ENCODE data around the gene NKD1. TPM values are rescaled to one million over a fixed set of nuclear protein-coding genes. Genes with fewer than 3 reads are reported as not detected.

Gene NKD1
- total RNA-seq, 1 experiment from 2014 or later: 11.4 TPM

GRCh38 chr16:50531359-50531758 is 16.8 kb upstream of the NKD1 start:
- no peaks in the 10 kb centered on the region for H3K4me1 ChIP-seq (ENCODE audit: control insufficient read depth in 1 of 2, insufficient read depth in 2 of 2, low read length in 2 of 2)
- ChIA-PET RAD21 (ENCODE audit: low non-redundant PET in 1 of 2, low total read pairs in 2 of 2, uncharacterized antibody in 2 of 2, unreplicated experiment in 2 of 2) (no interaction called here), POLR2A (no interaction called here), CTCF (interaction anchor here (1.4 kb wide), 1 partner anchor 177 kb away, joined by 3 read pairs; no protein-coding TSS in a partner anchor)
- no peak overlapping the region for H3K9ac ChIP-seq (ENCODE audit: low read length)
- TF ChIP-seq ELF1 (IDR thresholded peaks at IDR 0.05; ENCODE audit: borderline replicate concordance, low read depth) (no peak), EGR1 (IDR thresholded peaks at IDR 0.05; ENCODE audit: low read depth) (no peak), ZBTB33 (IDR thresholded peaks at IDR 0.05; ENCODE audit: extremely low read depth, insufficient replicate concordance, low read length) (no peak)
- H3K27ac ChIP-seq (ENCODE audit: low read depth, low read length): no peak overlapping the region
- no peaks in the 10 kb centered on the region for H3K9me2 ChIP-seq (ENCODE audit: insufficient read depth)
- H3K4me3 ChIP-seq (replicated peaks in 1 of 2; ENCODE audit: low read depth in 1 of 2, low read length in 2 of 2): no peak overlapping the region
- no peaks in the 10 kb centered on the region for H3K79me2 ChIP-seq (ENCODE audit: insufficient read depth, low read length)
- H3K9me3 ChIP-seq (ENCODE audit: control insufficient read depth in 1 of 2, insufficient read depth in 1 of 2, low read depth in 1 of 2, low read length in 2 of 2): peaks cover 0 to 8% of the 10 kb centered on the region in 2 experiments; a peak in 1 of 4 replicates
- no peak overlapping the region for H2AFZ ChIP-seq (ENCODE audit: low read depth, low read length, poor library complexity, severe bottlenecking)
- H3K4me2 ChIP-seq (ENCODE audit: low read length): no peak overlapping the region
- H3K36me3 ChIP-seq (ENCODE audit: control insufficient read depth in 1 of 2, insufficient read depth in 2 of 2, low read length in 2 of 2): no peaks in the 10 kb centered on the region
- DNase-seq (ENCODE audit: low read depth, low spot score) (no peak), ATAC-seq (no peak)
- no peaks in the 10 kb centered on the region for H3K27me3 ChIP-seq (ENCODE audit: insufficient read depth, low read length)
- intact Hi-C loops (cut with micrococcal nuclease): no loop called here
- no TSS peak for BruUV-seq (replicated peaks)
- no peaks in the 10 kb centered on the region for H4K20me1 ChIP-seq (ENCODE audit: insufficient read depth)

- no peak overlapping the region for H3K4me2 ChIP-seq (ENCODE audit: low read length)
- peaks cover 0 to 8% of the 10 kb centered on the region in 2 experiments; a peak in 1 of 4 replicates for H3K9me3 ChIP-seq (ENCODE audit: control insufficient read depth in 1 of 2, insufficient read depth in 1 of 2, low read depth in 1 of 2, low read length in 2 of 2)
- ChIA-PET POLR2A (no interaction called here), CTCF (interaction anchor here (1.4 kb wide), 1 partner anchor 177 kb away, joined by 3 read pairs; no protein-coding TSS in a partner anchor), RAD21 (ENCODE audit: low non-redundant PET in 1 of 2, low total read pairs in 2 of 2, uncharacterized antibody in 2 of 2, unreplicated experiment in 2 of 2) (no interaction called here)
- H2AFZ ChIP-seq (ENCODE audit: low read depth, low read length, poor library complexity, severe bottlenecking): no peak overlapping the region
- H4K20me1 ChIP-seq (ENCODE audit: insufficient read depth): no peaks in the 10 kb centered on the region
- H3K9ac ChIP-seq (ENCODE audit: low read length): no peak overlapping the region
- no peaks in the 10 kb centered on the region for H3K36me3 ChIP-seq (ENCODE audit: control insufficient read depth in 1 of 2, insufficient read depth in 2 of 2, low read length in 2 of 2)
- ATAC-seq: no peak
- no peaks in the 10 kb centered on the region for H3K9me2 ChIP-seq (ENCODE audit: insufficient read depth)
- no peak overlapping the region for H3K27ac ChIP-seq (ENCODE audit: low read depth, low read length)
- H3K79me2 ChIP-seq (ENCODE audit: insufficient read depth, low read length): no peaks in the 10 kb centered on the region
- BruUV-seq (replicated peaks): no TSS peak
- no peaks in the 10 kb centered on the region for H3K27me3 ChIP-seq (ENCODE audit: insufficient read depth, low read length)
- H3K4me1 ChIP-seq (ENCODE audit: control insufficient read depth in 1 of 2, insufficient read depth in 2 of 2, low read length in 2 of 2): no peaks in the 10 kb centered on the region
- H3K4me3 ChIP-seq (replicated peaks in 1 of 2; ENCODE audit: low read depth in 1 of 2, low read length in 2 of 2): no peak overlapping the region
- intact Hi-C loops (cut with micrococcal nuclease): no loop called here
- no peak for DNase-seq (ENCODE audit: low read depth, low spot score)
- TF ChIP-seq POLR2AphosphoS5 (IDR thresholded peaks at IDR 0.05; ENCODE audit: low read depth, low read length): no peak
- TF ChIP-seq TCF7L2 (IDR thresholded peaks at IDR 0.05; ENCODE audit: borderline replicate concordance, extremely low read depth, insufficient read depth, insufficient read length): no peak
- no peak for TF ChIP-seq RAD21 (IDR thresholded peaks at IDR 0.05; ENCODE audit: low read depth)
- TF ChIP-seq EZH2 (IDR thresholded peaks at IDR 0.05): no peak
- TF ChIP-seq JUND (IDR thresholded peaks at IDR 0.05): no peak
- TF ChIP-seq EZH2phosphoT487 (IDR thresholded peaks at IDR 0.05; ENCODE audit: borderline replicate concordance): no peak
- TF ChIP-seq ATF3 (IDR thresholded peaks at IDR 0.05): no peak
- no peak for TF ChIP-seq ELF1 (IDR thresholded peaks at IDR 0.05; ENCODE audit: borderline replicate concordance, low read depth)
- TF ChIP-seq CTCF (IDR thresholded peaks at IDR 0.05 in 2 of 3, conservative IDR thresholded peaks at IDR 0.05 in 1 of 3; ENCODE audit: borderline replicate concordance in 1 of 3, insufficient read depth in 1 of 3, low read depth in 2 of 3, low read length in 2 of 3): no peak
- TF ChIP-seq CBX3 (IDR thresholded peaks at IDR 0.05; ENCODE audit: low read depth): no peak
- no peak for TF ChIP-seq EGR1 (IDR thresholded peaks at IDR 0.05; ENCODE audit: low read depth)
- TF ChIP-seq POLR2A (IDR thresholded peaks at IDR 0.05; ENCODE audit: borderline replicate concordance, extremely low read depth, insufficient read depth, insufficient read length): no peak
- TF ChIP-seq FOSL1 (IDR thresholded peaks at IDR 0.05; ENCODE audit: low read depth): no peak
- no peak for TF ChIP-seq SIN3A (IDR thresholded peaks at IDR 0.05; ENCODE audit: low read depth)
- TF ChIP-seq YY1 (IDR thresholded peaks at IDR 0.05; ENCODE audit: extremely low read depth, insufficient replicate concordance, low read depth, low read length): no peak
- TF ChIP-seq SP1 (IDR thresholded peaks at IDR 0.05; ENCODE audit: low read depth): no peak
- no peak for TF ChIP-seq ZNF274 (IDR thresholded peaks at IDR 0.05; ENCODE audit: low read depth, low read length)
Measured at GRCh38 chr16:50531901-50532300, 16.3 kb upstream of the NKD1 start.
